Measurements from ENCODE around the gene MEGF6. TPM values are rescaled to one million over a fixed set of nuclear protein-coding genes. Genes with fewer than 3 reads are reported as not detected.

Gene MEGF6
- total and polyA plus RNA-seq, 4 donors = 17.7 to 54.2 (median 48.2) TPM

GRCh38 chr1:3638027-3638426, 26.7 kb upstream of the MEGF6 start:
- no peaks in the 10 kb centered on the region for H3K4me1 ChIP-seq (ENCODE audit: control insufficient read depth in 5 of 5, insufficient read depth in 5 of 5, low read length in 5 of 5)
- no peaks in the 10 kb centered on the region for H3K9me3 ChIP-seq (ENCODE audit: control insufficient read depth in 4 of 4, insufficient read depth in 3 of 4, low read length in 3 of 4)
- no peaks in the 10 kb centered on the region for H3K27me3 ChIP-seq (ENCODE audit: control insufficient read depth in 3 of 3, insufficient read depth in 3 of 3, low read length in 2 of 3)
- H3K36me3 ChIP-seq (ENCODE audit: control insufficient read depth in 4 of 4, insufficient read depth in 4 of 4, low read length in 4 of 4) = peaks cover 0 to 60% (median 14%) of the 10 kb centered on the region in 4 donors
- H3K9ac ChIP-seq (ENCODE audit: insufficient read depth in 1 of 2, low read length in 2 of 2) = no peak overlapping the region
- DNase-seq = no peak
- TF ChIP-seq CTCF (IDR thresholded peaks at IDR 0.05; ENCODE audit: control extremely low read depth, extremely low read depth) = no peak
- no peak overlapping the region for H3K4me3 ChIP-seq
- H3K27ac ChIP-seq (ENCODE audit: low read depth in 1 of 2, low read length in 1 of 2) = no peak overlapping the region
- WGBS, 2 donors = 92 to 96% methylated on average over 12 of the region's 12 CpGs
- no peak for ATAC-seq (ENCODE audit: insufficient read depth, low FRiP score)

- Histone ChIP-seq H3K27me3 (ENCODE audit: control insufficient read depth in 3 of 3, insufficient read depth in 3 of 3, low read length in 2 of 3) (no peaks in the 10 kb centered on the region), H3K27ac (ENCODE audit: low read depth in 1 of 2, low read length in 1 of 2) (no peak overlapping the region), H3K4me1 (ENCODE audit: control insufficient read depth in 5 of 5, insufficient read depth in 5 of 5, low read length in 5 of 5) (no peaks in the 10 kb centered on the region), H3K9me3 (ENCODE audit: control insufficient read depth in 4 of 4, insufficient read depth in 3 of 4, low read length in 3 of 4) (no peaks in the 10 kb centered on the region), H3K36me3 (ENCODE audit: control insufficient read depth in 4 of 4, insufficient read depth in 4 of 4, low read length in 4 of 4) (peaks cover 0 to 68% (median 19%) of the 10 kb centered on the region in 4 donors), H3K9ac (ENCODE audit: insufficient read depth in 1 of 2, low read length in 2 of 2) (no peak overlapping the region), H3K4me3 (no peak overlapping the region)
- DNase-seq (no peak), ATAC-seq (ENCODE audit: insufficient read depth, low FRiP score) (no peak)
- WGBS, 2 donors = 95% methylated on average over 11 of the region's 11 CpGs
- TF ChIP-seq CTCF (IDR thresholded peaks at IDR 0.05; ENCODE audit: control extremely low read depth, extremely low read depth) = no peak
These were observed 25.2 kb upstream of the MEGF6 start for GRCh38 chr1:3636531-3636930.

- DNase-seq (no peak), ATAC-seq (ENCODE audit: insufficient read depth, low FRiP score) (no peak)
These were observed 24.8 kb upstream of the MEGF6 start for GRCh38 chr1:3636080-3636479.

More at GRCh38 chr1:3636080-3636479, 24.8 kb upstream of the MEGF6 start:
- no peak overlapping the region for H3K27ac ChIP-seq (ENCODE audit: low read depth in 1 of 2, low read length in 1 of 2)
- no peak for TF ChIP-seq CTCF (IDR thresholded peaks at IDR 0.05; ENCODE audit: control extremely low read depth, extremely low read depth)
- WGBS, 2 donors = 94 to 100% methylated on average over 14 of the region's 14 CpGs
- no peak overlapping the region for H3K9ac ChIP-seq (ENCODE audit: insufficient read depth in 1 of 2, low read length in 2 of 2)
- H3K36me3 ChIP-seq (ENCODE audit: control insufficient read depth in 4 of 4, insufficient read depth in 4 of 4, low read length in 4 of 4) = peaks cover 0 to 70% (median 19%) of the 10 kb centered on the region in 4 donors
- H3K9me3 ChIP-seq (ENCODE audit: control insufficient read depth in 4 of 4, insufficient read depth in 3 of 4, low read length in 3 of 4) = no peaks in the 10 kb centered on the region
- no peaks in the 10 kb centered on the region for H3K27me3 ChIP-seq (ENCODE audit: control insufficient read depth in 3 of 3, insufficient read depth in 3 of 3, low read length in 2 of 3)
- H3K4me1 ChIP-seq (ENCODE audit: control insufficient read depth in 5 of 5, insufficient read depth in 5 of 5, low read length in 5 of 5) = no peaks in the 10 kb centered on the region
- no peak overlapping the region for H3K4me3 ChIP-seq
